HG03521 (cell line): ENCODE results near the gene HSD17B2.
"Not testable (repeated sequence)": the region's sequence is repeated elsewhere in the genome, so short reads cannot be mapped to it uniquely, and the experiment has no call there.

Source experiments
- ATAC-seq: cut with Tn5 transposase; IDR thresholded peaks from one replicate; pipeline ENCODE4 v1.9.1; 2021; ENCODE audit warnings: mild to moderate bottlenecking, moderate library complexity; ENCODE audit not compliant: unreplicated experiment

Gene HSD17B2

DNA sequence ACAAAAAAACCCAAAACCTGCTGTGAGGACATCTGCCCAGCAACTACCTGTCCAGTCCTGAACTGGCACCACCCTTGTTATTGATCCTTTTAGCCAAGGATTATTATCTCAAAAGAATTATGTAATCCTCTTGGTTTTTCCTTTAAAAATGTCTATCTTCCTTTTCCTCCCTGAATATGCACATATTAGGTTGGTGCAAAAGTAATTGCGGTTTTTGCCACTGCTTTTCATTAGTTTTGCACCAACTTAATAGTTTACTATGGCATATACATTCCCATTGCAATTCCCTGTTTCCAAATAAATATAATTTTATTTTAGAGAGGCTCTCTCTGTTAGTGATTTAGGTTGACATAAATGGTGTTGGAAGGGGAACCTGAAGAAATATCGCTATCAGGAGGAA lies 83.7 kb downstream of the HSD17B2 start:
- ATAC-seq = no peak

DNA sequence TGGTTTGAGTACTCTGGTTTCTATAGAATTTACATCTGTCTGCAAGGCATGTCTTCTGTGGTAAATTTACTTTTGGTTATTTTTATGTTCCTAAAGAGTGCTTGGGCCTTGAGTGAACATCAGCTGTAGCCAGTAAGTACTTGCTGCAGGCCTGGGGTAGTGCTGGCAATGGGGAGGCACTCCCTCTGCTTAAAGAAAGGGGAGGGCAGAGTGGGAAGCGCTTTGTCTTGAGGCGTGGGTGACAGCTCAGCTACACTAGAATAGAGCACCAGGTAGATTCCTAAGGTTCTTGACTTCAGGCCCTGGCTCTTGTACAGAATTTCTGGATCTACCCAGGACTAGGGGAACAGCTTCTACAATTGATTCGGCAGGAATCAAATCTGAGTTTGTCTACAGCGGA lies 84.4 kb downstream of the HSD17B2 start:
- no peak for ATAC-seq

DNA sequence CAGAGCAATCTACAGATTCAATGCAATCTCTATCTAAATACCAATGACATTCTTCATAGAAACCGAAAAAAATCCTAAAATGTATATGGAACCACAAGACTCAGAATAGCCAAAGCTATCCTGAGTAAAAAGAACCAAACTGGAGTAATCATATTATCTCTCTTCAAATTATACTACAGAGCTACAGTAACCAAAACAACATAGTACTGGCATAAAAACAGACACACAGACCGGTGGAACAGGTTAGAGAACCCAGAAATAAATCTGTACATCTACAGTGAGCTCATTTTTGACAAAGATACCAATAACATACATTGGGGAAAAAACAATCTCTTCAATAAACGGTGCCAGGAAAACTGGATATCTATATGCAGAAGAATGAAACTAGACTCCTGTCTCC lies 89.6 kb downstream of the HSD17B2 start:
- ATAC-seq = no peak

GRCh38 chr16:82129881-82130280 lies 94.8 kb downstream of the HSD17B2 start:
- no peak for ATAC-seq

DNA sequence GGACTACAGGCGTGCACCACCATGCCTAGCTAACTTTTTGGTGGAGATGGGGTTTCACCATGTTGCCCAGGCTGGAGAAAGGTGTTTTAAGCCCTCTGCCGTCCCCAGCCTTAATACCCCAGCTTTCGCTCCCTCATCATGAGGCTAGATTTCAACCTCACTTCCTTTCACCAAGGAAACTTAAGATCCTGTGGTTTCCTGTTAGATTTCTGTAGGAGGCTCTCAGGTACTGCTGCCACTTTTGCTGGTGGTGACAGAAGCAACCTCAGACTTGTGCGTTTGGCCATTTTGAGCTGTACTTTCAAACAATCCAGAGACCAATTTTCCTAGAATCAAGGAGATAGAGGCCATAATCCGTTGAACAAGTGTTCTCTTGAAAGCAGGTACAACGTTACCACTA lies 98.7 kb downstream of the HSD17B2 start:
- no peak for ATAC-seq

- no peak for ATAC-seq
Observed at GRCh38 chr16:82134846-82135245, 99.8 kb downstream of the HSD17B2 start.

GRCh38 chr16:82135844-82136243 lies 100.8 kb downstream of the HSD17B2 start:
- no peak for ATAC-seq

GRCh38 chr16:82136956-82137821 lies 102.1 kb downstream of the HSD17B2 start:
- ATAC-seq = no peak

GRCh38 chr16:82137822-82138167 lies 102.7 kb downstream of the HSD17B2 start:
- no peak for ATAC-seq

DNA sequence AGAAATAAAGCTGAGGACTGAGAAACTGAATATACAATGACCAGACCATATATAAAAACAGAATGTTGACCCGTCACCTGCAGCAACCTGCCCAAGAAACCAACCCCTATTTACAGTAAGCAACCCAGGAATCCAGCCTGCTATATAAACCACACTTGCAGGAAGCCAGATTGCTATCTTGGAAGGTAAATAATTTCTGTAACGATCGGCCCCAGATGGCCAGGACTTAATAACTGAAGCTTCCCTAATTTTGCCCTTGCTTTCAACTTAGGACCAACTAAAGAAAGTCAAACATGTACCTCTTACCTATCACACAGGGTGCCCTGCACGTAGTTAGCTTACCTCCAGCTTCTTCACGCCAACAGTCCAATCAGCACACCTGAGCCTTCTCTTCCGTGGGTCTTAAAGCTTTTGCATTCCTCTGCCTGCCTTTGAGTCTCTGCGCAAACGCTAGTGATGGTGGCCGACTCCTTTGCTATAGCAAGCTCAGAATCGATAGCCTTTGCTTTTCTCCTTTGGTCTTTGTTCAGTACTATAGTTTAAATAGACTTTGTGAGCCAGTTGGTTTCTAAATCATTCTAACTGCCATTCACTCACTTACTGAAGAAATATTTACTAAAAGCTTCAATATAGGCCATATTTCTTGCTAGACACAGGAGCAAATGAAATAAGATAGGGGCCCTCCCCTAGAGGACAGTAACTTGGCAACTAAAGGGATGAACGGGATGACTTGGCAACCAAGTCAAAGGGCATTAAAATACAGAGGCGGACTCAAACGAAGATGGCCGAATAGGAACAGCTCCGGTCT lies 103.6 kb downstream of the HSD17B2 start:
- ATAC-seq = no peak

DNA sequence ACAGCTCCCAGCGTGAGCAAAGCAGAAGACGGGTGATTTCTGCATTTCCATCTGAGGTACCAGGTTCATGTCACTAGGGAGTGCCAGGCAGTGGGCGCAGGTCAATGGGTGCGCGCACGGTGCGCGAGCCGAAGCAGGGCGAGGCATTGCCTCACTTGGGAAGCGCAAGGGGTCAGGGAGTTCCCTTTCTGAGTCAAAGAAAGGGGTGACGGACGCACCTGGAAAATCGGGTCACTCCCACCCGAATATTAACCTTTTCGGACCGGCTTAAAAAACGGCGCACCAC lies 104.2 kb downstream of the HSD17B2 start:
- ATAC-seq = not testable (repeated sequence)

GRCh38 chr16:82146556-82146955 lies 111.5 kb downstream of the HSD17B2 start:
- no peak for ATAC-seq

DNA sequence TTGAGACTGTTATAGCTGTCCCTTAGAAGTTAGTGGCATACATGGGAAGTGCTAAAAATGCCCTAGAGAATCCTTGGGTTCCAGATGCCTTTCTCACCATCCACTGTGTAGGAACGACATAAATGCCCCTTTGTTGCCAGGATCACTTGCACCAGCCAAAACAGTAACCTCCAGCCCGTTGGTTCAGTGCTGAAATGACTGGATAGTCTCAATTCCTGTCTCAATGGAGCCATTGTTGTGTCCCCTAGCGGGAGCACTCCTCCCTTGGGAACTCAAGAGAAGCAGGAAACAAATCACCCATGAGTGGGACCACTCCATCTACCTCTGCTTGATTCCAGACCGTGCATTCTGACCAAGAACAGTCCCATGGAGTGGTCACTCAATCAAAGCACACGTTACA lies 111.9 kb downstream of the HSD17B2 start:
- ATAC-seq = no peak

- ATAC-seq = no peak
Observed at GRCh38 chr16:82147546-82147945, 112.5 kb downstream of the HSD17B2 start.
